SK-N-SH (cell line): ENCODE measurements around the gene SPAG4. TPM values are rescaled to one million over a fixed set of nuclear protein-coding genes. Genes with fewer than 3 reads are reported as not detected.

Source experiments
- CTCF ChIA-PET: fragments of 300-600, 350-600 bp; formaldehyde crosslinking; extraction: SDS; loops from one replicate; lab custom pipeline; 2021; lab: Yijun Ruan, JAX
- POLR2A ChIA-PET: fragments of 350-600 bp; sonication (Branson Sonifier 250); formaldehyde crosslinking; extraction: SDS; loops from one replicate; lab custom pipeline; 2020; ENCODE audit warnings: antibody characterized with exemption, inconsistent platforms; lab: Yijun Ruan, JAX
- DNase-seq: peaks from one replicate; pipeline ENCODE4 v3.0.0; 2012
- H2AFZ ChIP-seq: fragments of 200-600 bp; sonication (generic); 2 replicates; pipeline ENCODE4 v1.8.1; 2016; ENCODE audit warnings: antibody characterized with exemption, mild to moderate bottlenecking, low read depth
- H3F3A ChIP-seq: fragments of 200-600 bp; sonication (generic); replicated peaks from 2 replicates; pipeline ENCODE3; 2016; ENCODE audit warnings: antibody characterized with exemption, mild to moderate bottlenecking; ENCODE audit not compliant: insufficient read depth
- H3K27ac ChIP-seq, 2 experiments: fragments of 200-500 bp in 1 of 2; fragments of 200-600 bp in 1 of 2; sonication (Bioruptor generic) in 1 of 2; sonication (generic), shearing (Covaris generic) in 1 of 2; 2 replicates each; pipeline versions ENCODE4 v1.5.1 to v1.6.1; 2014 to 2016; ENCODE audit warnings: low read depth in 2 of 2, inconsistent platforms in 1 of 2, low read length in 1 of 2, mild to moderate bottlenecking in 1 of 2, mixed read lengths in 1 of 2
- H3K27me3 ChIP-seq: fragments of 200-600 bp; sonication (generic), shearing (Covaris generic); 2 replicates; pipeline ENCODE4 v1.6.1; 2016; ENCODE audit warnings: mixed run types; ENCODE audit not compliant: insufficient read depth
- H3K36me3 ChIP-seq, 2 experiments: fragments of 200-500 bp in 1 of 2; fragments of 200-600 bp in 1 of 2; sonication (Bioruptor generic) in 1 of 2; sonication (generic) in 1 of 2; replicated peaks in 1 of 2; 2 replicates each; pipeline versions ENCODE3 to v1.5.1; 2014 to 2016; ENCODE audit warnings: low read length in 1 of 2, mild to moderate bottlenecking in 1 of 2; ENCODE audit not compliant: insufficient read depth in 2 of 2, control insufficient read depth in 1 of 2
- H3K4me1 ChIP-seq, 2 experiments: fragments of 200-500 bp in 1 of 2; fragments of 200-600 bp in 1 of 2; sonication (Bioruptor generic) in 1 of 2; sonication (generic), shearing (Covaris generic) in 1 of 2; 2 replicates each; pipeline versions ENCODE4 v1.5.1 to v1.6.1; 2014 to 2016; ENCODE audit warnings: low read depth in 1 of 2, low read length in 1 of 2, mixed run types in 1 of 2; ENCODE audit not compliant: insufficient read depth in 2 of 2, control insufficient read depth in 1 of 2
- H3K4me2 ChIP-seq: fragments of 200-600 bp; sonication (generic), shearing (Covaris generic); 2 replicates; pipeline ENCODE4 v1.6.1; 2017; ENCODE audit warnings: mixed run types
- H3K4me3 ChIP-seq, 2 experiments: fragments of 200-500 bp in 1 of 2; fragments of 200-600 bp in 1 of 2; sonication (Bioruptor generic) in 1 of 2; sonication (generic), shearing (Covaris generic) in 1 of 2; 2 replicates each; pipeline versions ENCODE4 v1.5.1 to v1.8.1; 2014 to 2016; ENCODE audit warnings: low read depth in 2 of 2, inconsistent platforms in 1 of 2, low read length in 1 of 2, mild to moderate bottlenecking in 1 of 2, mixed read lengths in 1 of 2, moderate library complexity in 1 of 2
- H3K79me2 ChIP-seq: fragments of 200-600 bp; sonication (generic); 2 replicates; pipeline ENCODE4 v1.8.1; 2017; ENCODE audit warnings: mild to moderate bottlenecking; ENCODE audit not compliant: insufficient read depth
- H3K9ac ChIP-seq: fragments of 200-600 bp; sonication (generic); 2 replicates; pipeline ENCODE4 v1.6.1; 2017; ENCODE audit warnings: mixed run types
- H3K9me2 ChIP-seq: fragments of 200-600 bp; sonication (generic); 2 replicates; pipeline ENCODE4 v1.6.1; 2017; ENCODE audit warnings: mixed run types
- H3K9me3 ChIP-seq: fragments of 200-600 bp; sonication (generic); 2 replicates; pipeline ENCODE4 v1.6.1; 2017; ENCODE audit warnings: mixed run types, mild to moderate bottlenecking, moderate library complexity
- H4K20me1 ChIP-seq: fragments of 200-600 bp; sonication (generic); 2 replicates; pipeline ENCODE4 v1.6.1; 2017; ENCODE audit warnings: mild to moderate bottlenecking, mixed run types; ENCODE audit not compliant: insufficient read depth
- CHD2 ChIP-seq: fragments of 150-350 bp; IDR thresholded peaks from 2 replicates; pipeline ENCODE4 v1.6.1; 2018; ENCODE audit warnings: low read length; ENCODE audit not compliant: partially characterized antibody
- EP300 ChIP-seq, 2 experiments: IDR thresholded peaks; 2 replicates each; pipeline versions ENCODE4 v1.4.0 to v1.6.1; 2012; ENCODE audit warnings: borderline replicate concordance in 1 of 2, low read depth in 1 of 2, low read length in 1 of 2
- EZH2phosphoT487 ChIP-seq: fragments of 200-600 bp; sonication (generic); IDR thresholded peaks from 2 replicates; pipeline ENCODE4 v1.6.1; 2017; ENCODE audit warnings: low read depth, mixed run types, mild to moderate bottlenecking, antibody characterized with exemption, moderate library complexity, borderline replicate concordance
- FOSL2 ChIP-seq: IDR thresholded peaks from 2 replicates; pipeline ENCODE4 v1.4.0; 2012; ENCODE audit warnings: low read depth, mild to moderate bottlenecking, moderate library complexity, borderline replicate concordance
- FOXM1 ChIP-seq: IDR thresholded peaks from 2 replicates; pipeline ENCODE4 v1.4.0; 2012; ENCODE audit warnings: low read depth, mild to moderate bottlenecking
- GABPA ChIP-seq: IDR thresholded peaks from 2 replicates; pipeline ENCODE4 v1.4.0; 2012; ENCODE audit warnings: low read depth, mild to moderate bottlenecking
- IRF3 ChIP-seq: fragments of 150-350 bp; IDR thresholded peaks from 2 replicates; pipeline ENCODE4 v1.6.1; 2016; ENCODE audit warnings: mild to moderate bottlenecking, low read depth, low read length
- NFIC ChIP-seq: IDR thresholded peaks from 2 replicates; pipeline ENCODE4 v1.4.0; 2012; ENCODE audit warnings: borderline replicate concordance
- NRF1 ChIP-seq: IDR thresholded peaks from 2 replicates; pipeline ENCODE4 v1.6.1; 2012; ENCODE audit warnings: low read depth, mild to moderate bottlenecking, low read length
- PBX3 ChIP-seq: IDR thresholded peaks from 2 replicates; pipeline ENCODE4; 2012
- POLR2AphosphoS5 ChIP-seq: IDR thresholded peaks from 2 replicates; pipeline ENCODE4 v1.6.1; 2012; ENCODE audit warnings: low read depth, low read length
- RAD21 ChIP-seq: IDR thresholded peaks from 2 replicates; pipeline ENCODE4 v1.6.1; 2012; ENCODE audit warnings: mild to moderate bottlenecking, low read length
- REST ChIP-seq: IDR thresholded peaks from 2 replicates; pipeline ENCODE4 v1.6.1; 2012; ENCODE audit warnings: mild to moderate bottlenecking, low read depth, low read length, moderate library complexity
- SIN3A ChIP-seq: IDR thresholded peaks from 2 replicates; pipeline ENCODE4 v1.6.1; 2012; ENCODE audit warnings: low read depth, mild to moderate bottlenecking, low read length, moderate library complexity, borderline replicate concordance
- SMC3 ChIP-seq: IDR thresholded peaks from 2 replicates; pipeline ENCODE4 v1.6.1; 2012; ENCODE audit warnings: low read depth, low read length, improper control_type of control experiment
- TCF12 ChIP-seq: IDR thresholded peaks from 2 replicates; pipeline ENCODE4 v1.4.0; 2012
- TEAD4 ChIP-seq: IDR thresholded peaks from 2 replicates; pipeline ENCODE4 v1.4.0; 2012; ENCODE audit warnings: mild to moderate bottlenecking, borderline replicate concordance; ENCODE audit not compliant: insufficient read depth
- YY1 ChIP-seq: IDR thresholded peaks from 2 replicates; pipeline ENCODE4 v1.4.0; 2012; ENCODE audit warnings: low read depth, mild to moderate bottlenecking
- WGBS: methylation state at CpG from one replicate; pipeline ENCODE4 v1.1.6; 2017; ENCODE audit warnings: low lambda C conversion rate; 5-methylcytosine and 5-hydroxymethylcytosine counted together
- polyA plus RNA-seq, 3 experiments: library from polyadenylated mRNA; depleted of rRNA; stranded (reverse); fragments of >200 nt; gene quantifications; 2 replicates each; pipeline ENCODE4 v1.2.3, GENCODE V29; 2012
- TF ChIP-seq, protein P1 (sequence below): IDR thresholded peaks from 2 replicates; pipeline ENCODE4 v1.4.0; 2012; ENCODE audit warnings: low read depth
- TF ChIP-seq, protein P2 (sequence below): IDR thresholded peaks from 2 replicates; pipeline ENCODE4 v1.4.0; 2012; ENCODE audit warnings: low read depth, borderline replicate concordance

SPAG4 gene
- polyA plus RNA-seq, 1 of the 3 experiments (the other 2 are of a cell fraction) = 6.9 TPM

DNA sequence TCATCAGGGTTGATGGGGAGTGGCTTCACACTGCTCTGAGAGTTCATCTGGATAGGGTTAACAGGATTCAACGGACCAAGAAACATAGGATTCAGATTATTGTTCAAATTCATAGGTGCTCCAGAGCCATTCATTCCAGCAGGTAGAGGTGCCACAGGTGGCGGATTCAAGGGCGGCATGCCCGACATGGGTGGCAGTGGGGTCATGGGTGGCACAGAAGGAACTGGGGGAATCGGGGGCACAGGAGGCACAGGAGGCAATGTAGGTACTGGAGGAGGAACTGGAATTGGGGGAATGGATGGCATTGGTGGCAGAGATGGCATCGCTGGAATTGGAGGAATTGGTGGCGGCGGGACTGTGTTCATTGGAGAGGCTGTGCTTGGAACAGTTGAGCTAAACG, 38.8 kb downstream of the SPAG4 start (continued):
- TF ChIP-seq PBX3 (no peak), TEAD4 (no peak), SIN3A (no peak)
- TF ChIP-seq, protein P1, sequence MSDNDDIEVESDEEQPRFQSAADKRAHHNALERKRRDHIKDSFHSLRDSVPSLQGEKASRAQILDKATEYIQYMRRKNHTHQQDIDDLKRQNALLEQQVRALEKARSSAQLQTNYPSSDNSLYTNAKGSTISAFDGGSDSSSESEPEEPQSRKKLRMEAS = no peak

DNA sequence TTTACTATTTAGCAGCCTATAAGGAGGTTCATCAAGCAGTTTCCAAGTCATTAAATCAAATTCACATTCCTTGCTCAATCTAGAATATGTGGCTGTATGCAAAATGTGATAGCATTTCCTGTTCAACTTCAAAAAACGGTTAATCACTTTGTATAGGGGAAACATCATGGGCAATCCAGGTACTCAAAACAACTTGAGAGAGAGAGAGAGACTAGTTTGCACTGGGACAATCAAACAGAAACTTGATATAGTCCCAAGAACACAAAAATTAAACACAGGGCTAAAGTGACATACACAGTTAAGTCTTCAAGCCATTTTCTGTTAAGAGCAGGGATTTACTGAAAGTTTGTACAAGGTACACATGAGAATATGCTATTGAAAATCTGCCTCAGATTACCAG, 41.6 kb downstream of the SPAG4 start:
- Histone ChIP-seq H3K4me2 (no peak overlapping the region), H3K27me3 (no peaks in the 10 kb centered on the region), H3K36me3 (peaks cover 37 to 44% of the 10 kb centered on the region in 2 experiments), H3K27ac (no peak overlapping the region), H3K4me3 (no peak overlapping the region), H2AFZ (no peak overlapping the region), H3K4me1 (peaks cover 9 to 13% of the 10 kb centered on the region in 2 experiments; a peak in 3 of 4 replicates), H3F3A (peaks cover 28% of the 10 kb centered on the region), H4K20me1 (peaks cover 100% of the 10 kb centered on the region), H3K9me3 (no peaks in the 10 kb centered on the region), H3K9me2 (no peaks in the 10 kb centered on the region), H3K79me2 (peaks cover 100% of the 10 kb centered on the region), H3K9ac (no peak overlapping the region)
- ChIA-PET CTCF (interaction anchor here (0.7 to 4.5 kb wide), 2 partner anchors 38 to 126 kb away, joined by 3 to 28 read pairs; no protein-coding TSS in a partner anchor), POLR2A (interaction anchor here (0.9 kb wide), 1 partner anchor 40 kb away, joined by 3 read pairs; no protein-coding TSS in a partner anchor)
- DNase-seq = no peak
- TF ChIP-seq TEAD4 = no peak
- TF ChIP-seq CHD2 = no peak
- TF ChIP-seq TCF12 = no peak
- no peak for TF ChIP-seq NRF1
- TF ChIP-seq IRF3 = no peak
- no peak for TF ChIP-seq POLR2AphosphoS5
- no peak for TF ChIP-seq RAD21
- no peak for TF ChIP-seq SIN3A
- no peak for TF ChIP-seq SMC3
- TF ChIP-seq REST = no peak
- no peak for TF ChIP-seq EZH2phosphoT487
- TF ChIP-seq GABPA = no peak
- no peak for TF ChIP-seq NFIC
- TF ChIP-seq YY1 = no peak
- TF ChIP-seq, protein P1 = no peak
- TF ChIP-seq EP300 (IDR thresholded peaks at IDR 0.05; ENCODE audit: borderline replicate concordance in 1 of 2, low read depth in 1 of 2, low read length in 1 of 2) = no peak
- no peak for TF ChIP-seq FOSL2
- no peak for TF ChIP-seq FOXM1
- TF ChIP-seq, protein P2, sequence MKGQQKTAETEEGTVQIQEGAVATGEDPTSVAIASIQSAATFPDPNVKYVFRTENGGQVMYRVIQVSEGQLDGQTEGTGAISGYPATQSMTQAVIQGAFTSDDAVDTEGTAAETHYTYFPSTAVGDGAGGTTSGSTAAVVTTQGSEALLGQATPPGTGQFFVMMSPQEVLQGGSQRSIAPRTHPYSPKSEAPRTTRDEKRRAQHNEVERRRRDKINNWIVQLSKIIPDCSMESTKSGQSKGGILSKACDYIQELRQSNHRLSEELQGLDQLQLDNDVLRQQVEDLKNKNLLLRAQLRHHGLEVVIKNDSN = no peak
- WGBS = 77% methylated on average over 1 of the region's 1 CpG
